NB4 (cell line): Measurements from ENCODE around the gene TMEM165.

ENCODE experiments used
- POLR2A ChIP-seq: IDR thresholded peaks from 2 replicates; pipeline ENCODE4 v1.6.1; 2011; ENCODE audit warnings: mild to moderate bottlenecking; ENCODE audit not compliant: insufficient read length; ENCODE audit errors: extremely low read depth
- TF ChIP-seq, protein P1 (sequence below): IDR thresholded peaks from one replicate; pipeline ENCODE4 v1.5.1; 2012; ENCODE audit warnings: low read depth, low read length

DNA sequence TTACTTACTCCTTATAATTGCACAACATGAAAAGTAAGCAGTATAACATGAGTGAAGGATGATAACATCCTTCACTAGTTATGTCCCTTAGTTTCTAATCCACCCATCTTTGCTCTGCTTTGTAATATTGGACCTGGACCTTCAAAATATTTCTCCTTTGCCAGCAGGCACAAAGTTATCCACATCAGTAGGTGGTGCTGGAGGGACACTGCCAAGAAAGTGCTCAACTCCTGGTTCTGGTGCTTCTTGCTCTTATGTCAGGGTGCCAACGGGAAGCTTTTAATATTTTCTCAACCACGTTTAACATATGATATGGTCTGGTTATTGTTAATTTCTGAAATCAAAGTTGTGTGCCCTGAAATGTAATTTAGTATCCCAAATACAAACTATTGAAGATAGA is 49.1 kb downstream of the TMEM165 start:
- TF ChIP-seq, protein P1, sequence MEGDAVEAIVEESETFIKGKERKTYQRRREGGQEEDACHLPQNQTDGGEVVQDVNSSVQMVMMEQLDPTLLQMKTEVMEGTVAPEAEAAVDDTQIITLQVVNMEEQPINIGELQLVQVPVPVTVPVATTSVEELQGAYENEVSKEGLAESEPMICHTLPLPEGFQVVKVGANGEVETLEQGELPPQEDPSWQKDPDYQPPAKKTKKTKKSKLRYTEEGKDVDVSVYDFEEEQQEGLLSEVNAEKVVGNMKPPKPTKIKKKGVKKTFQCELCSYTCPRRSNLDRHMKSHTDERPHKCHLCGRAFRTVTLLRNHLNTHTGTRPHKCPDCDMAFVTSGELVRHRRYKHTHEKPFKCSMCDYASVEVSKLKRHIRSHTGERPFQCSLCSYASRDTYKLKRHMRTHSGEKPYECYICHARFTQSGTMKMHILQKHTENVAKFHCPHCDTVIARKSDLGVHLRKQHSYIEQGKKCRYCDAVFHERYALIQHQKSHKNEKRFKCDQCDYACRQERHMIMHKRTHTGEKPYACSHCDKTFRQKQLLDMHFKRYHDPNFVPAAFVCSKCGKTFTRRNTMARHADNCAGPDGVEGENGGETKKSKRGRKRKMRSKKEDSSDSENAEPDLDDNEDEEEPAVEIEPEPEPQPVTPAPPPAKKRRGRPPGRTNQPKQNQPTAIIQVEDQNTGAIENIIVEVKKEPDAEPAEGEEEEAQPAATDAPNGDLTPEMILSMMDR: no peak
- no peak for TF ChIP-seq POLR2A
